HEK293 (cell line): Measurements from ENCODE around the gene CCDC85C.

Source experiments
- CTCF ChIA-PET: fragments of 350-600 bp; formaldehyde crosslinking; extraction: SDS; loops from one replicate; lab custom pipeline; 2021; ENCODE audit warnings: antibody characterized with exemption; lab: Yijun Ruan, JAX
- POLR2A ChIA-PET: fragments of 300-600 bp; formaldehyde crosslinking; extraction: SDS; loops from one replicate; lab custom pipeline; 2020; ENCODE audit warnings: antibody characterized with exemption, inconsistent platforms; lab: Yijun Ruan, JAX
- H3K27ac ChIP-seq: fragments of 200-500 bp; sonication (Bioruptor generic); 2 replicates; pipeline ENCODE4 v1.5.1; 2014; ENCODE audit warnings: low read depth, low read length, control low read depth, inconsistent platforms; ENCODE audit errors: extremely low read depth
- H3K36me3 ChIP-seq, 2 experiments: fragments of 200-500 bp in 1 of 2; sonication (Bioruptor generic) in 1 of 2; 1 replicate in 1 of 2; 2 replicates in 1 of 2; pipeline ENCODE4 v1.5.1; 2014 to 2017; ENCODE audit warnings: inconsistent platforms in 2 of 2, low read length in 2 of 2; ENCODE audit not compliant: control insufficient read depth in 2 of 2, insufficient read depth in 1 of 2
- H3K4me1 ChIP-seq: fragments of 200-500 bp; sonication (Bioruptor generic); 2 replicates; pipeline ENCODE4 v1.5.1; 2014; ENCODE audit warnings: mild to moderate bottlenecking, low read length, inconsistent platforms; ENCODE audit not compliant: control insufficient read depth, insufficient read depth
- H3K4me3 ChIP-seq: 2 replicates; pipeline ENCODE4 v1.5.1; 2011; ENCODE audit warnings: low read depth, mild to moderate bottlenecking, control low read depth, low read length, moderate library complexity
- H3K9me3 ChIP-seq: fragments of 200-500 bp; sonication (Bioruptor generic); 2 replicates; pipeline ENCODE4 v1.5.1; 2014; ENCODE audit warnings: low read depth, low read length, inconsistent platforms; ENCODE audit not compliant: control insufficient read depth, insufficient read depth
- MZF1 ChIP-seq: fragments of 450-650 bp; formaldehyde crosslinking; IDR thresholded peaks from 2 replicates; pipeline ENCODE4 v1.5.1; 2017; ENCODE audit warnings: missing biosample characterization, missing genetic modification characterization, borderline replicate concordance
- PATZ1 ChIP-seq: fragments of 450-650 bp; formaldehyde crosslinking; IDR thresholded peaks from 2 replicates; pipeline ENCODE4 v1.5.1; 2016; ENCODE audit warnings: missing biosample characterization, missing genetic modification characterization
- SP3 ChIP-seq: fragments of 450-650 bp; formaldehyde crosslinking; IDR thresholded peaks from 2 replicates; pipeline ENCODE4 v1.5.1; 2016; ENCODE audit warnings: missing biosample characterization, missing genetic modification characterization
- SP7 ChIP-seq: fragments of 450-650 bp; formaldehyde crosslinking; IDR thresholded peaks from 2 replicates; pipeline ENCODE4 v1.5.1; 2016; ENCODE audit warnings: missing biosample characterization, missing genetic modification characterization
- ZBTB20 ChIP-seq: fragments of 450-650 bp; formaldehyde crosslinking; IDR thresholded peaks from 2 replicates; pipeline ENCODE4 v1.5.1; 2016; ENCODE audit warnings: missing biosample characterization, missing genetic modification characterization
- ZFP41 ChIP-seq: fragments of 450-650 bp; formaldehyde crosslinking; IDR thresholded peaks from 2 replicates; pipeline ENCODE4 v1.5.1; 2016; ENCODE audit warnings: missing biosample characterization, missing genetic modification characterization, borderline replicate concordance
- ZNF121 ChIP-seq: fragments of 450-650 bp; formaldehyde crosslinking; IDR thresholded peaks from 2 replicates; pipeline ENCODE4 v1.5.1; 2016; ENCODE audit warnings: missing biosample characterization, missing genetic modification characterization
- ZNF133 ChIP-seq: fragments of 450-650 bp; formaldehyde crosslinking; IDR thresholded peaks from 2 replicates; pipeline ENCODE4 v1.5.1; 2016; ENCODE audit warnings: missing biosample characterization, missing genetic modification characterization
- ZNF391 ChIP-seq: fragments of 450-650 bp; formaldehyde crosslinking; IDR thresholded peaks from 2 replicates; pipeline ENCODE4 v1.5.1; 2016; ENCODE audit warnings: low read depth, missing biosample characterization, missing genetic modification characterization, borderline replicate concordance
- ZNF501 ChIP-seq: fragments of 450-650 bp; formaldehyde crosslinking; IDR thresholded peaks from 2 replicates; pipeline ENCODE4 v1.5.1; 2016; ENCODE audit warnings: missing biosample characterization, missing genetic modification characterization
- ZNF658 ChIP-seq: fragments of 450-650 bp; formaldehyde crosslinking; IDR thresholded peaks from 2 replicates; pipeline ENCODE4; 2016; ENCODE audit warnings: missing biosample characterization, missing genetic modification characterization
- TF ChIP-seq, protein P1 (sequence below): fragments of 450-650 bp; formaldehyde crosslinking; IDR thresholded peaks from 2 replicates; pipeline ENCODE4 v1.5.1; 2016; ENCODE audit warnings: missing biosample characterization, missing genetic modification characterization
- TF ChIP-seq, protein P2 (sequence below): fragments of 450-650 bp; formaldehyde crosslinking; IDR thresholded peaks from 2 replicates; pipeline ENCODE4 v1.5.1; 2016; ENCODE audit warnings: missing biosample characterization, missing genetic modification characterization, borderline replicate concordance

Gene CCDC85C

GRCh38 chr14:99586054-99586760, 17.8 kb downstream of the CCDC85C start:
- TF ChIP-seq, protein P1, sequence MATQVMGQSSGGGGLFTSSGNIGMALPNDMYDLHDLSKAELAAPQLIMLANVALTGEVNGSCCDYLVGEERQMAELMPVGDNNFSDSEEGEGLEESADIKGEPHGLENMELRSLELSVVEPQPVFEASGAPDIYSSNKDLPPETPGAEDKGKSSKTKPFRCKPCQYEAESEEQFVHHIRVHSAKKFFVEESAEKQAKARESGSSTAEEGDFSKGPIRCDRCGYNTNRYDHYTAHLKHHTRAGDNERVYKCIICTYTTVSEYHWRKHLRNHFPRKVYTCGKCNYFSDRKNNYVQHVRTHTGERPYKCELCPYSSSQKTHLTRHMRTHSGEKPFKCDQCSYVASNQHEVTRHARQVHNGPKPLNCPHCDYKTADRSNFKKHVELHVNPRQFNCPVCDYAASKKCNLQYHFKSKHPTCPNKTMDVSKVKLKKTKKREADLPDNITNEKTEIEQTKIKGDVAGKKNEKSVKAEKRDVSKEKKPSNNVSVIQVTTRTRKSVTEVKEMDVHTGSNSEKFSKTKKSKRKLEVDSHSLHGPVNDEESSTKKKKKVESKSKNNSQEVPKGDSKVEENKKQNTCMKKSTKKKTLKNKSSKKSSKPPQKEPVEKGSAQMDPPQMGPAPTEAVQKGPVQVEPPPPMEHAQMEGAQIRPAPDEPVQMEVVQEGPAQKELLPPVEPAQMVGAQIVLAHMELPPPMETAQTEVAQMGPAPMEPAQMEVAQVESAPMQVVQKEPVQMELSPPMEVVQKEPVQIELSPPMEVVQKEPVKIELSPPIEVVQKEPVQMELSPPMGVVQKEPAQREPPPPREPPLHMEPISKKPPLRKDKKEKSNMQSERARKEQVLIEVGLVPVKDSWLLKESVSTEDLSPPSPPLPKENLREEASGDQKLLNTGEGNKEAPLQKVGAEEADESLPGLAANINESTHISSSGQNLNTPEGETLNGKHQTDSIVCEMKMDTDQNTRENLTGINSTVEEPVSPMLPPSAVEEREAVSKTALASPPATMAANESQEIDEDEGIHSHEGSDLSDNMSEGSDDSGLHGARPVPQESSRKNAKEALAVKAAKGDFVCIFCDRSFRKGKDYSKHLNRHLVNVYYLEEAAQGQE (tag by site-specific recombination): 0 out of 2 replicates have a peak, but pooled peaks have one; percentile 51
- TF ChIP-seq SP7 (tag by site-specific recombination) (no peak), ZNF391 (tag by site-specific recombination) (no peak), ZNF658 (tag by site-specific recombination) (no peak)
- TF ChIP-seq, protein P2, sequence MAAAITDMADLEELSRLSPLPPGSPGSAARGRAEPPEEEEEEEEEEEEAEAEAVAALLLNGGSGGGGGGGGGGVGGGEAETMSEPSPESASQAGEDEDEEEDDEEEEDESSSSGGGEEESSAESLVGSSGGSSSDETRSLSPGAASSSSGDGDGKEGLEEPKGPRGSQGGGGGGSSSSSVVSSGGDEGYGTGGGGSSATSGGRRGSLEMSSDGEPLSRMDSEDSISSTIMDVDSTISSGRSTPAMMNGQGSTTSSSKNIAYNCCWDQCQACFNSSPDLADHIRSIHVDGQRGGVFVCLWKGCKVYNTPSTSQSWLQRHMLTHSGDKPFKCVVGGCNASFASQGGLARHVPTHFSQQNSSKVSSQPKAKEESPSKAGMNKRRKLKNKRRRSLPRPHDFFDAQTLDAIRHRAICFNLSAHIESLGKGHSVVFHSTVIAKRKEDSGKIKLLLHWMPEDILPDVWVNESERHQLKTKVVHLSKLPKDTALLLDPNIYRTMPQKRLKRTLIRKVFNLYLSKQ (tag by site-specific recombination): no peak
- TF ChIP-seq, all 188 proteins: peak for 1
- ChIA-PET POLR2A (no interaction called here), CTCF (interaction anchor here (1.0 kb wide), 1 partner anchor 67 kb away, joined by 7 read pairs; no protein-coding TSS in a partner anchor)
- Histone ChIP-seq H3K27ac (no peak overlapping the region), H3K4me1 (no peaks in the 10 kb centered on the region; the same call in 1 of the 2 replicates), H3K36me3 (no peaks in the 10 kb centered on the region), H3K9me3 (no peaks in the 10 kb centered on the region), H3K4me3 (no peak overlapping the region)

DNA sequence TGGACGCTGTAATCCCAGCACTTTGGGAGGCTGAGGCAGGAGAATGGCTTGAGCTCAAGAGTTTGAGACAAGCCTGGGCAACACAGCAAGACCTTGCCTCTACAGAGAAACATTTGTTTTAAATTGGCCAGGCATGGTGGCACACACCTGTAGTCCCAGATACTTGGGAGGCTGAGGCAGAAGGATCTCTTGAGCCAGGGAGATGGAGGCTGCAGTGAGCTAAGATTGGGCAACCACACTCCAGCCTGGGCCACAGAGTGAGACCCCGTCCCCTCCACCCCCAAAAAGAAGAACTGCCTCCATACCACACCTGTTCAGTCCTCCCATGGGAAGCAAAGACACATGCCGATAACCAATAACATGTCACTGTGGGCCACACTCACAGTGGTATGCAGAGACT, 19.2 kb downstream of the CCDC85C start:
- no peak overlapping the region for H3K4me3 ChIP-seq
- peaks cover 2% of the 10 kb centered on the region for H3K4me1 ChIP-seq
- TF ChIP-seq ZNF133: no peak
- TF ChIP-seq SP3 (tag by site-specific recombination): no peak
- peak; percentile 64; the same call in 1 of the 2 replicates for TF ChIP-seq ZNF121 (tag by site-specific recombination)
- POLR2A ChIA-PET: no interaction called here
- CTCF ChIA-PET: no interaction called here
- H3K36me3 ChIP-seq: no peaks in the 10 kb centered on the region
- no peak overlapping the region for H3K27ac ChIP-seq
- H3K9me3 ChIP-seq: no peaks in the 10 kb centered on the region

GRCh38 chr14:99581938-99582337, 22.1 kb downstream of the CCDC85C start:
- Histone ChIP-seq H3K9me3 (no peaks in the 10 kb centered on the region), H3K36me3 (no peaks in the 10 kb centered on the region), H3K27ac (no peak overlapping the region), H3K4me3 (no peak overlapping the region), H3K4me1 (peaks cover 2% of the 10 kb centered on the region)
- ChIA-PET POLR2A (no interaction called here), CTCF (no interaction called here)
- TF ChIP-seq SP7 (tag by site-specific recombination): no peak
- no peak for TF ChIP-seq ZNF501 (tag by site-specific recombination)
- TF ChIP-seq MZF1 (tag by site-specific recombination): no peak
- no peak for TF ChIP-seq ZBTB20 (tag by site-specific recombination)
- TF ChIP-seq ZFP41: no peak
- no peak for TF ChIP-seq PATZ1 (tag by site-specific recombination)
